ENCODE results near the gene CGREF1.

Gene CGREF1
- total RNA-seq, result 0 to 0.13 reads per million in 2 donors

- DNase-seq, result no peak
These were observed at the start of gene CGREF1 for GRCh38 chr2:27118525-27119329. CGREF1 (minus strand) TSS chr2:27119128; CDS start chr2:27104366, 14,762 bp downstream.

GRCh38 chr2:27164960-27165763 is 46.2 kb upstream of the CGREF1 start:
- no peak for DNase-seq

GRCh38 chr2:27162151-27163121 is 43.5 kb upstream of the CGREF1 start:
- DNase-seq, result no peak

- no peak for DNase-seq
These were observed 41.3 kb upstream of the CGREF1 start for GRCh38 chr2:27160191-27160590.

- DNase-seq, result no peak
These were observed 40.3 kb upstream of the CGREF1 start for GRCh38 chr2:27159271-27159670.

GRCh38 chr2:27158468-27158867 is 39.5 kb upstream of the CGREF1 start:
- DNase-seq, result no peak

GRCh38 chr2:27155069-27155520 is 36.2 kb upstream of the CGREF1 start:
- no peak for DNase-seq

GRCh38 chr2:27154488-27154887 is 35.6 kb upstream of the CGREF1 start:
- no peak for DNase-seq

- DNase-seq, result no peak
These were observed 34.0 kb upstream of the CGREF1 start for GRCh38 chr2:27152796-27153464.

- DNase-seq, result no peak
These were observed 33.3 kb upstream of the CGREF1 start for GRCh38 chr2:27152102-27152795.

- DNase-seq, result no peak
These were observed 31.8 kb upstream of the CGREF1 start for GRCh38 chr2:27150639-27151230.

GRCh38 chr2:27149570-27150405 is 30.9 kb upstream of the CGREF1 start:
- DNase-seq, result no peak

GRCh38 chr2:27148801-27149439 is 30.0 kb upstream of the CGREF1 start, which contains the start of gene TCF23:
TCF23 (plus strand) TSS chr2:27149004; CDS start chr2:27149134, 130 bp downstream.
- DNase-seq, result no peak

GRCh38 chr2:27147935-27148334 is 29.0 kb upstream of the CGREF1 start:
- DNase-seq, result no peak

- DNase-seq, result no peak
These were observed 26.8 kb upstream of the CGREF1 start for GRCh38 chr2:27145682-27146081.

GRCh38 chr2:27143285-27143684 is 24.4 kb upstream of the CGREF1 start:
- no peak for DNase-seq

GRCh38 chr2:27139310-27139709 is 20.4 kb upstream of the CGREF1 start, which contains the start of gene PRR30:
PRR30 (minus strand) TSS chr2:27139410; CDS start chr2:27138329, 1,081 bp downstream.
- DNase-seq, result no peak

- DNase-seq, result no peak
These were observed 19.2 kb upstream of the CGREF1 start for GRCh38 chr2:27138111-27138510.

GRCh38 chr2:27137322-27137935 is 18.5 kb upstream of the CGREF1 start:
- DNase-seq, result no peak
